NCI-H2227 (cell line): ENCODE measurements around the gene MED29.
"Not testable (repeated sequence)": the region's sequence is repeated elsewhere in the genome, so short reads cannot be mapped to it uniquely, and the experiment has no call there.

Experiments
- DNase-seq: peaks from one replicate; lab custom pipeline; 2025; ENCODE audit not compliant: unreplicated experiment; lab: John Stamatoyannopoulos, UW

MED29 gene

GRCh38 chr19:39370735-39371134 lies 20.4 kb upstream of the MED29 start:
- DNase-seq, result no peak

GRCh38 chr19:39372047-39372802 lies 19.0 kb upstream of the MED29 start:
- no peak for DNase-seq

GRCh38 chr19:39372941-39373340 lies 18.2 kb upstream of the MED29 start:
- DNase-seq, result no peak

GRCh38 chr19:39375929-39376328 lies 15.2 kb upstream of the MED29 start:
- DNase-seq, result no peak

GRCh38 chr19:39377373-39378362 lies 13.5 kb upstream of the MED29 start:
- DNase-seq, result no peak

GRCh38 chr19:39379366-39379765 lies 11.8 kb upstream of the MED29 start:
- not testable (repeated sequence) for DNase-seq

GRCh38 chr19:39379865-39380396 lies 11.2 kb upstream of the MED29 start:
- DNase-seq, result no peak

- no peak for DNase-seq
Measured at GRCh38 chr19:39380521-39381502, 10.4 kb upstream of the MED29 start.

- no peak for DNase-seq
Measured at GRCh38 chr19:39381910-39382611, 9.1 kb upstream of the MED29 start.

GRCh38 chr19:39382991-39383828 lies 8.0 kb upstream of the MED29 start:
- no peak for DNase-seq

- no peak for DNase-seq
Measured at GRCh38 chr19:39384839-39385568, 6.2 kb upstream of the MED29 start.

- DNase-seq, result no peak
Measured at GRCh38 chr19:39385629-39386411, 5.4 kb upstream of the MED29 start.

- no peak for DNase-seq
Measured at GRCh38 chr19:39386557-39386956, 4.6 kb upstream of the MED29 start.

- no peak for DNase-seq
Measured at GRCh38 chr19:39388657-39389056, 2.5 kb upstream of the MED29 start.

- peak; percentile 80 for DNase-seq
Measured at GRCh38 chr19:39389631-39390414, 1.4 kb upstream of the MED29 start.

GRCh38 chr19:39390451-39390750 lies 777 bp upstream of the MED29 start:
- DNase-seq, result no peak
